ENCODE data around the gene AHCYL2. TPM values are rescaled to one million over a fixed set of nuclear protein-coding genes. Genes with fewer than 3 reads are reported as not detected.

AHCYL2 gene
- total RNA-seq, 1 donor from 2014 or later: 14.7 TPM

DNA sequence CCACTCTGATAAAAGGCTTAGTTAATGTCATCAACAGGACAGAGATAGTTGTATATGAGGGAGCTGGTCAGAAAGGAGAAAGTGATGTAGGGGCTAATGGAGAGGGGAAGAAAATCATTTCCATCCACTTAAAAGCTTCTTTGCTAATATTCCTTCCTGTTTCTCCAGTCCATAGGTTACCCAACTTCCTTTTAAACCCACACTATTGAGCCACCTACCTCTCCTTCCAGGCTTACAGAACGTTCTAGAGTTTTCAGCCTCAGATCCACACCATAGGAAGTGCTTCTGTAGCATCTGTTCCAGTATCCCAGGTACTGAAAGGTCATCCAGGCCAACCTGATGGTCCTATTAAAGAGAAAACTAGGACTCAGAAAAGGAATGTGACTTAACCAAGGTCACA, 237.6 kb downstream of the AHCYL2 start:
- TF ChIP-seq CTCF (IDR thresholded peaks at IDR 0.05; ENCODE audit: insufficient read depth, low read depth, low read length): no peak
- no peak overlapping the region for H3K4me2 ChIP-seq (ENCODE audit: low read length)

DNA sequence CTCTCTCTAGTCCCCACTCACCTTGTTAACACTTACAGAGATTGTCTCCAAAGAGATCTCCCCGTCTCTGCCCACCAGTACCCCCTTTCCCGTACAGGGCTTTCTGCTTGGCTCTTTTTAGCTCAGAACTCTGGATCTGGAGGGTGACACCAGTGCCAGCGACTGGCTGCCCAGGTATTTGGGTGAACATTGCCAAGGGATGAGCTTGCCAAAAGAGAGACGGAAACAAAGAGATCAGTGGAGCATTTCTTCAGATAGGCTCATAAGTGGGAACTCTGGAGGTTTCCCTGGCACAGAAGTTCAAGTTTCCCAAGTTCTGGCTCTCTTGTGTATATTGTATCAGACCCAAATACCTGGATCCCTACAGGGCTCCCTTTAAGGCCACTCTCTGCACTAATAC, 239.4 kb downstream of the AHCYL2 start:
- Histone ChIP-seq H3K27me3 (ENCODE audit: insufficient read depth, low read length) (no peaks in the 10 kb centered on the region), H3K9me3 (ENCODE audit: insufficient read depth, low read depth, low read length) (no peaks in the 10 kb centered on the region), H3K27ac (ENCODE audit: low read depth, low read length) (no peak overlapping the region), H3K4me2 (ENCODE audit: low read length) (no peak overlapping the region), H2AFZ (ENCODE audit: low read depth, low read length) (no peak overlapping the region), H3K79me2 (ENCODE audit: insufficient read depth, low read length) (no peaks in the 10 kb centered on the region), H4K20me1 (ENCODE audit: insufficient read depth, low read length) (no peaks in the 10 kb centered on the region), H3K4me1 (ENCODE audit: insufficient read depth, low read length) (no peaks in the 10 kb centered on the region), H3K36me3 (ENCODE audit: insufficient read depth, low read length) (peaks cover 3% of the 10 kb centered on the region), H3K9ac (ENCODE audit: low read length) (no peak overlapping the region), H3K4me3 (ENCODE audit: insufficient read depth, low read depth, low read length) (no peak overlapping the region)
- FAIRE-seq: no peak
- H3K27ac Mint-ChIP-seq (ENCODE audit: unreplicated experiment): no peak overlapping the region
- DNase-seq (ENCODE audit: low read depth): no peak
- no peak for TF ChIP-seq CTCF (IDR thresholded peaks at IDR 0.05; ENCODE audit: insufficient read depth, low read depth, low read length)
- TF ChIP-seq EZH2 (IDR thresholded peaks at IDR 0.05; ENCODE audit: insufficient read depth, low read length): no peak
- H3K27me3 Mint-ChIP-seq (ENCODE audit: low read depth, unreplicated experiment): no peaks in the 10 kb centered on the region
- H3K36me3 Mint-ChIP-seq (ENCODE audit: low read depth, unreplicated experiment): no peaks in the 10 kb centered on the region
- no peaks in the 10 kb centered on the region for H3K4me1 Mint-ChIP-seq (ENCODE audit: low read depth, unreplicated experiment)
- H3K9me3 Mint-ChIP-seq (ENCODE audit: unreplicated experiment): peaks cover 3% of the 10 kb centered on the region
- no peak overlapping the region for H3K4me3 Mint-ChIP-seq (ENCODE audit: unreplicated experiment)

More for the DNA sequence above, 237.6 kb downstream of the AHCYL2 start:
- H3K36me3 ChIP-seq (ENCODE audit: insufficient read depth, low read length): peaks cover 3% of the 10 kb centered on the region
- no peaks in the 10 kb centered on the region for H3K9me3 ChIP-seq (ENCODE audit: insufficient read depth, low read depth, low read length)
- H3K27me3 ChIP-seq (ENCODE audit: insufficient read depth, low read length): no peaks in the 10 kb centered on the region
- no peak overlapping the region for H3K4me3 Mint-ChIP-seq (ENCODE audit: unreplicated experiment)
- no peak overlapping the region for H2AFZ ChIP-seq (ENCODE audit: low read depth, low read length)
- no peak for DNase-seq (ENCODE audit: low read depth)
- peaks cover 3% of the 10 kb centered on the region for H3K9me3 Mint-ChIP-seq (ENCODE audit: unreplicated experiment)
- no peaks in the 10 kb centered on the region for H3K79me2 ChIP-seq (ENCODE audit: insufficient read depth, low read length)
- no peaks in the 10 kb centered on the region for H4K20me1 ChIP-seq (ENCODE audit: insufficient read depth, low read length)
- no peak overlapping the region for H3K9ac ChIP-seq (ENCODE audit: low read length)
- H3K27ac Mint-ChIP-seq (ENCODE audit: unreplicated experiment): no peak overlapping the region
- H3K4me1 ChIP-seq (ENCODE audit: insufficient read depth, low read length): no peaks in the 10 kb centered on the region
- no peaks in the 10 kb centered on the region for H3K27me3 Mint-ChIP-seq (ENCODE audit: low read depth, unreplicated experiment)
- no peak overlapping the region for H3K4me3 ChIP-seq (ENCODE audit: insufficient read depth, low read depth, low read length)
- H3K27ac ChIP-seq (ENCODE audit: low read depth, low read length): no peak overlapping the region
- no peaks in the 10 kb centered on the region for H3K36me3 Mint-ChIP-seq (ENCODE audit: low read depth, unreplicated experiment)
- FAIRE-seq: no peak
- no peaks in the 10 kb centered on the region for H3K4me1 Mint-ChIP-seq (ENCODE audit: low read depth, unreplicated experiment)

- Histone ChIP-seq H3K4me2 (ENCODE audit: low read length) (no peak overlapping the region), H2AFZ (ENCODE audit: low read depth, low read length) (no peak overlapping the region), H3K27ac (ENCODE audit: low read depth, low read length) (no peak overlapping the region), H3K4me1 (ENCODE audit: insufficient read depth, low read length) (no peaks in the 10 kb centered on the region), H3K9ac (ENCODE audit: low read length) (no peak overlapping the region), H3K27me3 (ENCODE audit: insufficient read depth, low read length) (no peaks in the 10 kb centered on the region), H3K36me3 (ENCODE audit: insufficient read depth, low read length) (peaks cover 3% of the 10 kb centered on the region), H3K9me3 (ENCODE audit: insufficient read depth, low read depth, low read length) (no peaks in the 10 kb centered on the region), H3K79me2 (ENCODE audit: insufficient read depth, low read length) (no peaks in the 10 kb centered on the region), H3K4me3 (ENCODE audit: insufficient read depth, low read depth, low read length) (no peak overlapping the region), H4K20me1 (ENCODE audit: insufficient read depth, low read length) (no peaks in the 10 kb centered on the region)
- Mint-ChIP-seq H3K9me3 (ENCODE audit: unreplicated experiment) (peaks cover 3% of the 10 kb centered on the region), H3K27ac (ENCODE audit: unreplicated experiment) (no peak overlapping the region), H3K4me3 (ENCODE audit: unreplicated experiment) (no peak overlapping the region), H3K27me3 (ENCODE audit: low read depth, unreplicated experiment) (no peaks in the 10 kb centered on the region), H3K36me3 (ENCODE audit: low read depth, unreplicated experiment) (no peaks in the 10 kb centered on the region), H3K4me1 (ENCODE audit: low read depth, unreplicated experiment) (no peaks in the 10 kb centered on the region)
- no peak for FAIRE-seq
- no peak for DNase-seq (ENCODE audit: low read depth)
- TF ChIP-seq CTCF (IDR thresholded peaks at IDR 0.05; ENCODE audit: insufficient read depth, low read depth, low read length) (no peak), EZH2 (IDR thresholded peaks at IDR 0.05; ENCODE audit: insufficient read depth, low read length) (no peak)
These were observed 240.2 kb downstream of the AHCYL2 start for GRCh38 chr7:129465080-129465479.

Measured in astrocyte (in vitro differentiated cells and primary cell).